Ascending aorta (tissue), 2 donors: Measurements from ENCODE around the gene MYCBPAP. TPM values are rescaled to one million over a fixed set of nuclear protein-coding genes. Genes with fewer than 3 reads are reported as not detected.

ENCODE experiments used
- DNase-seq, 2 donors: peaks; one replicate each; pipeline ENCODE4 v3.0.0-alpha.2; 2019; ENCODE audit warnings: low spot score in 2 of 2
- H3K27ac ChIP-seq, 2 donors: fragments of 200-600 bp; sonication (generic); one replicate each; pipeline ENCODE4 v1.5.1; 2016 to 2017; ENCODE audit warnings: mild to moderate bottlenecking in 1 of 2
- H3K27me3 ChIP-seq: fragments of 200-600 bp; sonication (generic); one replicate; pipeline ENCODE4 v1.5.1; 2017
- H3K36me3 ChIP-seq, 2 donors: fragments of 200-600 bp; sonication (generic); one replicate each; pipeline ENCODE4 v1.5.1; 2016
- H3K4me1 ChIP-seq, 2 donors: fragments of 200-600 bp; sonication (generic); one replicate each; pipeline ENCODE4 v1.5.1; 2016 to 2017; ENCODE audit warnings: mild to moderate bottlenecking in 1 of 2
- H3K4me3 ChIP-seq, 2 donors: fragments of 200-600 bp; sonication (generic); one replicate each; pipeline ENCODE4 v1.5.1; 2016 to 2017; ENCODE audit warnings: mild to moderate bottlenecking in 1 of 2
- H3K9me3 ChIP-seq, 2 donors: fragments of 200-600 bp; sonication (generic); one replicate each; pipeline ENCODE4 v1.5.1; 2016
- intact Hi-C: fragments of 100-400 bp; cut with DNase I; formaldehyde crosslinking; loops from one replicate; pipeline ENCODE4 v1.15.1; 2023
- total RNA-seq: library from RNA; depleted of rRNA; stranded (reverse); fragments of >200 nt; gene quantifications from one replicate; pipeline ENCODE4 v1.1.0, GENCODE V29; 2016
- TF ChIP-seq, protein P1 (sequence below), 3 experiments: fragments of 200-600 bp in 2 of 3; fragments of 450-650 bp in 1 of 3; sonication (generic) in 2 of 3; IDR thresholded peaks; one replicate each; pipeline ENCODE4 v1.5.1; 2016 to 2019; ENCODE audit warnings: antibody characterized with exemption in 3 of 3, mild to moderate bottlenecking in 1 of 3, moderate library complexity in 1 of 3

The MYCBPAP gene
- total RNA-seq, 1 donor from 2014 or later: 7.9 TPM

DNA sequence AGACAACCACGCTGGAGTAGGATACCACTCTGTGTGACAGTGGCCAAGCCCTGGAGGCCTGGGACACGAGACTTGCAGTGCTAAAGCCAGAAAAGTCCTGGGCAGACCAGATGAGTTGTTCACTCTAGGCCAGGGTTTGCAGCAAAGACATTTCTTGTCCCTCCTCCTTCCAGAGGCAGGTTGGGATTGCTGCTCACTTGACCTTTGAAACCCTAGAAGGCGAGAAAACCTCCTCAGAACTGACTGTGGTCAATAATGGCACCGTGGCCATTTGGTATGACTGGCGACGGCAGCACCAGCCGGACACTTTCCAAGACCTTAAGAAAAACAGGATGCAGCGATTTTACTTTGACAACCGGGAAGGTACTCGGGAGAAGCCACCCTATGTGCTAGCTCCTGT, 14.5 kb downstream of the MYCBPAP start:
- Histone ChIP-seq H3K9me3 (no peaks in the 10 kb centered on the region), H3K27me3 (no peaks in the 10 kb centered on the region), H3K27ac (no peak overlapping the region), H3K36me3 (no peaks in the 10 kb centered on the region), H3K4me1 (no peaks in the 10 kb centered on the region), H3K4me3 (no peak overlapping the region)
- intact Hi-C loops: no loop called here
- TF ChIP-seq, protein P1, sequence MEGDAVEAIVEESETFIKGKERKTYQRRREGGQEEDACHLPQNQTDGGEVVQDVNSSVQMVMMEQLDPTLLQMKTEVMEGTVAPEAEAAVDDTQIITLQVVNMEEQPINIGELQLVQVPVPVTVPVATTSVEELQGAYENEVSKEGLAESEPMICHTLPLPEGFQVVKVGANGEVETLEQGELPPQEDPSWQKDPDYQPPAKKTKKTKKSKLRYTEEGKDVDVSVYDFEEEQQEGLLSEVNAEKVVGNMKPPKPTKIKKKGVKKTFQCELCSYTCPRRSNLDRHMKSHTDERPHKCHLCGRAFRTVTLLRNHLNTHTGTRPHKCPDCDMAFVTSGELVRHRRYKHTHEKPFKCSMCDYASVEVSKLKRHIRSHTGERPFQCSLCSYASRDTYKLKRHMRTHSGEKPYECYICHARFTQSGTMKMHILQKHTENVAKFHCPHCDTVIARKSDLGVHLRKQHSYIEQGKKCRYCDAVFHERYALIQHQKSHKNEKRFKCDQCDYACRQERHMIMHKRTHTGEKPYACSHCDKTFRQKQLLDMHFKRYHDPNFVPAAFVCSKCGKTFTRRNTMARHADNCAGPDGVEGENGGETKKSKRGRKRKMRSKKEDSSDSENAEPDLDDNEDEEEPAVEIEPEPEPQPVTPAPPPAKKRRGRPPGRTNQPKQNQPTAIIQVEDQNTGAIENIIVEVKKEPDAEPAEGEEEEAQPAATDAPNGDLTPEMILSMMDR (IDR thresholded peaks at IDR 0.05): no peak
- no peak for DNase-seq

DNA sequence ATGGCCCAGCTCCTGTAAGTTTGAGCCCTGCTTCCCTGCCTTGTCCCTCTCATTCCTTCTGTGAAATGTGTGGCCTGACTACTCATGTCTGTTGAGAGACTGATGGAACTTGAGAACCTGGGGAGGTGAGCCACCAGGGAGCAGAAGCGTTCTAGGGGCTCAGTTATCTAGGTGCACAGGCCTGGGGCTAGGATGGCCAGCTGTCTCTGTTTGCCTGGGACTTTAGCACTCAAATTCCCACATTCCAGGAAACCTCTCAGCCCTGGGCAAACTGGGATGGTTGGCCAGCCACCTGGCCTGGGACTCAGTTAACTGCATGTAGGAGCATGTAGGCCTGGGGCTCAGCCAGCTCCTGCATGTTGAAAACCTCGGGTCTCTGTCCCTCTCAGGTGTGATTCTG, 15.0 kb downstream of the MYCBPAP start:
- intact Hi-C loops: no loop called here

DNA sequence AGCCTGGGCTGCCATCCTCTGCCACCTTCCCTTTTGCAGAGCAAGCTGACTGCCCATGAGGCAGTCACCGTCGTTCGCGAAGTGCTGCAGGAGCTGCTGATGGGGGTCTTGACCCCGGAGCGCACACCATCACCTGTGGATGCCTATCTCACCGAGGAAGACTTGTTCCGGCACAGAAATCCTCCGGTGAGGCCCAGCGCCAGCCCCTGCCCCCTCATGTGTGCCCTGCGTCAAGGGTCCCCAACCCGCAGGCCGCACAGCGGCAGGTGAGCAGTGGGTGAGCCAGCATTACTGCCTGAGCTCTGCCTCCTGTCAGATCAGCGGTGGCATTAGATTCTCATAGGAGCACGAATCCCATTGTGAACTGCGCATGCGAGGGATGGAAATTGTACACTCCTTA, 16.6 kb downstream of the MYCBPAP start:
- Histone ChIP-seq H3K9me3 (no peaks in the 10 kb centered on the region), H3K36me3 (no peaks in the 10 kb centered on the region), H3K27me3 (no peaks in the 10 kb centered on the region), H3K4me1 (no peaks in the 10 kb centered on the region), H3K4me3 (no peak overlapping the region), H3K27ac (no peak overlapping the region)
- DNase-seq: no peak
- TF ChIP-seq, protein P1 (IDR thresholded peaks at IDR 0.05): no peak
- intact Hi-C loops: no loop called here

More for the DNA sequence above, 15.0 kb downstream of the MYCBPAP start:
- H3K36me3 ChIP-seq: no peaks in the 10 kb centered on the region
- no peak overlapping the region for H3K4me3 ChIP-seq
- no peak overlapping the region for H3K27ac ChIP-seq
- no peaks in the 10 kb centered on the region for H3K4me1 ChIP-seq
- H3K9me3 ChIP-seq: no peaks in the 10 kb centered on the region
- no peak for DNase-seq
- H3K27me3 ChIP-seq: no peaks in the 10 kb centered on the region
- TF ChIP-seq, protein P1 (IDR thresholded peaks at IDR 0.05): no peak

DNA sequence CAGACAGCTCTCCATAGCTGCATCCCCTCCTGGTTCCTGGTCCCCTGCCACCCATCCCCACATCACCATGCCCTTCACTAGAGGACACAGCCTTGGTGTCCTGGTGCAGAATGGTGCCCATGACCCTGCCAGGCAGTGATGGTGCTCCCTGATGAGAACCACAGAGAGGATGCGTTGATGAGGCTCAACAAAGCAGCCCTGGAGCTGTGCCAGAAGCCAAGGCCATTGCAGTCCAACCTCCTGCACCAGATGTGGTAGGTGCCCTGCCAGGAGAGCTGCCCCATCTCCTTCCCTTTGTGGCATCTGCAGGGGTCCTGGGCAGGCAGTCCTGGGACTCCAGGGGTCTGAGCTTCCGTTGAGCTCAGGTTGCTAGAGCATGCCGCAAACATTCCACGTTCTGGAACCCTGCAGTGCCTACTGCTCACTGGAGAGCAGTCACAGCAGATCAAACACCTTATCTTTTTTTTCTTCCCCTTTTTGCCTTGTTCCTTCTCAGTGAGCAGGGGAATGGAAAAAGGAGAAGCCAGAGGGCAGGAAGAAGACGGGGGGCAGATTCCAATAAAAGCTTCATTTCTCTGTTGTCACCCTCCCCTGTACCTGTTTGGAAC, 19.0 kb downstream of the MYCBPAP start:
- no peak overlapping the region for H3K27ac ChIP-seq
- TF ChIP-seq, protein P1 (IDR thresholded peaks at IDR 0.05): no peak
- no peaks in the 10 kb centered on the region for H3K36me3 ChIP-seq
- no peak for DNase-seq
- H3K27me3 ChIP-seq: peaks cover under 1% of the 10 kb centered on the region
- no peak overlapping the region for H3K4me3 ChIP-seq
- no peaks in the 10 kb centered on the region for H3K9me3 ChIP-seq
- intact Hi-C loops: no loop called here
- H3K4me1 ChIP-seq: no peaks in the 10 kb centered on the region

DNA sequence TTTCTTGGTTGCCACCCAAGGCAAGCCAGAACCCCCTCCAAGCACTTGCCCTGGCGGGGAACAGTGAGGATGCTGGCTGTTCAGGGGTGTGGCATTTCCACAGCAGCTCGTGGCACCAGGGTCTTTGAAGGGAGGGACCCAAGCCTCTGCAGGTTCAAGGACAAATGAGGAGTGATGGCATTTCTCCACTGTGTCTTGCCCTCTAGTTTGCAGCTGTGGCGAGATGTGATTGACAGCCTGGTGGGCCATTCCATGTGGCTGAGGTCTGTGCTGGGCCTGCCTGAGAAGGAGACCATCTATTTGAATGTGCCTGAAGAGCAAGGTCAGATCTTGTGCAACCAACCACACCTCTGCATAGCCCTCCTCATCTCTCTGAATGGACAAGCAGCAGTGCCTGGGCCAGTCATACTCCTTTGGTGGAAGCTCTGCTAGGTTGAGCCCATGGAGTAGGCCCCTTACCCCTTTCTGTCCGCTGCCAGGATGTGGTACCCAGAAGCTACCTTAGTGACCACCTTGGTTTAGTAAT, 19.8 kb downstream of the MYCBPAP start:
- H3K4me3 ChIP-seq: no peak overlapping the region
- H3K4me1 ChIP-seq: no peaks in the 10 kb centered on the region
- H3K27me3 ChIP-seq: peaks cover 8% of the 10 kb centered on the region
- no peaks in the 10 kb centered on the region for H3K9me3 ChIP-seq
- TF ChIP-seq, protein P1 (IDR thresholded peaks at IDR 0.05): no peak
- H3K27ac ChIP-seq: no peak overlapping the region
- H3K36me3 ChIP-seq: no peaks in the 10 kb centered on the region
- intact Hi-C loops: no loop called here
- DNase-seq: no peak
